NCI-H2227 (cell line): ENCODE data around the gene TAS2R1.

Source experiments
- DNase-seq: peaks from one replicate; lab custom pipeline; 2025; ENCODE audit not compliant: unreplicated experiment; lab: John Stamatoyannopoulos, UW

Gene TAS2R1

DNA sequence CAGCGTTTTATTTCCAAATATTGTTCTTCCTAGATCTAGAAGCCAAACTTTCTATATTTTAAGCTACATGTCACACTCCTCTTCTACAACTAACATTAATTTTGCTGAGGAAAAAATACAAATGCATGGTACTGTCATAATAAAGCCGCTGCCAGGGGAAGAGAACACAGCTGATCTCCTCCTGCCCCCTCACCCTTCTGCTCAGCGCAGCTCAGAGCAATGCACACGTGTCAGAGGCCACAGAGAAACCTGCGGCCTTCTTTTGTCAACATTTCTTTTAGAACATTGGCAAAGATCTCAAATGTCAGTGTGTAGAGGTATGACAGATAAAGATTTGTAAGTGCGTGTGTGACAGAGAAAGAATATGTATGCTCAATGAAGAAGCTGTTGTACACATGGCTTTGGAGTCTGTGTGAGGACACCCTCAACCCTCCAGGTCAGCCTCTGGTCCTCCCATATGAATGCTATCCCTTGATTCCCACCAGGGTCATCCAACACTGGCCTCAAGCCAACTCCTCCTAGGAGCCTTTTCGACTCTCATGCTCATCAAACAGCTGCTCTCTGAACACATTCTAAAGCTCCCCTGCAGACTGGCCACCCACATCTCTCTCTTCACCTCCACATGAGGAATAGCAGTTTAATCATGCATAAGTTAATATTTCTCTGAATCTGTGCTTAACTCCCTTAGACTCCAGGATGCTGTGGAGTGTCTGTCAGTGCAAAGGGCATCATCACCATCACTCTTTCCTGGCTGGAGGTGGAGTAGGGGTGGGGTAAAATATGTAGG lies 40.9 kb downstream of the TAS2R1 start:
- DNase-seq: no peak

DNA sequence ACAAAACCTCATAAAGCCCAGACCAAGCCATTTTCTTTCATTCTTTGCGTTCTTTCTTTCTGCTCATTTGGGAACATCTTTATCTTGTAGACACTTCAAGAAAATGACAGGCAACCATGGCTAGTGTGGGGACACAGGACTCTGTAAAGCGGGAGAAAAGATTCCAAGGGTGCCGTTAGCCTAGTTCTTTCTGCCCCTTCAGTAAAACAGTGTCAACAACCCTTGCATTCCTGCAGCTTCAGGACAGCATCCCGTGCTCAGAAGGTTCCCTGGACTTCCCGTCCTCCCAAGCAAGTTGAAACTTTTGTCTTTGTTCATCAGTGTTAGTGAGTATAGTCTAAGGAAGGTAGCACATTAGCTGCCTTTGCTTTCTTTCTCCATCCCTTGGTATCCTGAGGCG lies 41.9 kb downstream of the TAS2R1 start:
- no peak for DNase-seq

DNA sequence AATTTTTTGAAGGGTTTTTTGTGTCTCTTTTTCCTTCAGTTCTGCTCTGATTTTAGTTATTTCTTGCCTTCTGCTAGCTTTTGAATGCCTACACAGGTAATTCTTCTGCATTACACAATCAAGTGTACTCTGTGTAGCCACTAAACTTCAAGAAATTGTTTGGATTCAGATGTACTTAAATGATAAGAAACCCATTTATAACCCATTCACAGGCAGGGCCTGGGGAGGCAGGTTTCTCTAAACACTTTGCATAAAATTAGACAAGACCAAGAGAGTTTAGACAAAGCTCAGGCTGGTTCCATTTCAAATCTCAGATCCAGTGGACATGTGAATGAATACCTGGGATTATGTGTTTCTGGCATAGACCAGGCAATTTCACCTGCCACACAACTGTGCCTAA lies 43.0 kb downstream of the TAS2R1 start:
- no peak for DNase-seq

GRCh38 chr5:9582406-9582805 lies 47.7 kb downstream of the TAS2R1 start:
- no peak for DNase-seq
